GM12865 (cell line): ENCODE data around the gene WDR20.
"Not testable (repeated sequence)": the region's sequence is repeated elsewhere in the genome, so short reads cannot be mapped to it uniquely, and the experiment has no call there.

ENCODE experiments used
- DNase-seq: peaks from one replicate; pipeline ENCODE4 v3.0.0; 2010; ENCODE audit warnings: low read depth
- H3K4me3 ChIP-seq: 2 replicates; pipeline ENCODE4 v1.5.1; 2011; ENCODE audit warnings: mild to moderate bottlenecking, low read depth, low read length, control low read depth
- CTCF ChIP-seq: IDR thresholded peaks from 2 replicates; pipeline ENCODE4 v1.5.1; 2011; ENCODE audit warnings: low read length, control low read depth, low read depth, inconsistent platforms; ENCODE audit not compliant: insufficient read depth; ENCODE audit errors: missing control alignments

WDR20 gene

GRCh38 chr14:102096569-102097188, 43.0 kb upstream of the WDR20 start:
- H3K4me3 ChIP-seq: no peak overlapping the region
- DNase-seq: peak; percentile 61

GRCh38 chr14:102097441-102098135, 42.1 kb upstream of the WDR20 start:
- no peak for TF ChIP-seq CTCF
- no peak for DNase-seq
- H3K4me3 ChIP-seq: no peak overlapping the region

More at GRCh38 chr14:102096569-102097188, 43.0 kb upstream of the WDR20 start:
- peak; percentile 80 for TF ChIP-seq CTCF

GRCh38 chr14:102103062-102103695, 36.5 kb upstream of the WDR20 start:
- no peak overlapping the region for H3K4me3 ChIP-seq
- no peak for TF ChIP-seq CTCF
- DNase-seq: peak; percentile 59

- no peak for DNase-seq
- no peak for TF ChIP-seq CTCF
- H3K4me3 ChIP-seq: no peak overlapping the region
Observed at GRCh38 chr14:102105369-102105768, 34.3 kb upstream of the WDR20 start.

- H3K4me3 ChIP-seq, DNase-seq: not testable (repeated sequence)
Observed at GRCh38 chr14:102109332-102109731, 30.4 kb upstream of the WDR20 start.

- no peak for DNase-seq
- TF ChIP-seq CTCF: no peak
- H3K4me3 ChIP-seq: no peak overlapping the region
Observed at GRCh38 chr14:102111101-102111500, 28.6 kb upstream of the WDR20 start.

GRCh38 chr14:102116361-102117180, 23.1 kb upstream of the WDR20 start:
- no peak for DNase-seq
- TF ChIP-seq CTCF: no peak

More at GRCh38 chr14:102116361-102117180, 23.1 kb upstream of the WDR20 start:
- H3K4me3 ChIP-seq: no peak overlapping the region
